Stimulated activated CD8-positive, alpha-beta memory T cell treated with anti-CD3 and anti-CD28 coated beads, Interleukin-2, amount 100 ng/mL, for 48 hours (primary cell): ENCODE measurements around the gene PRAMEF20.

ENCODE experiments used
- DNase-seq, 2 donors: peaks; one replicate each; pipeline ENCODE4 v3.0.0-alpha.2; 2020; ENCODE audit warnings: low read depth in 2 of 2

The PRAMEF20 gene

GRCh38 chr1:13462682-13463081 is 52.4 kb downstream of the PRAMEF20 start:
- DNase-seq = no peak

GRCh38 chr1:13465515-13465914 is 55.3 kb downstream of the PRAMEF20 start:
- DNase-seq = no peak

- DNase-seq = no peak
These were observed 59.1 kb downstream of the PRAMEF20 start for GRCh38 chr1:13469343-13469742.
